Vagina (tissue), 2 donors: ENCODE measurements around the gene FBXL7.

Experiments used
- POLR2A ChIP-seq, 2 donors: fragments of 450-650 bp; IDR thresholded peaks; one replicate each; pipeline ENCODE4 v1.6.1; 2017; ENCODE audit warnings: antibody characterized with exemption in 2 of 2, mild to moderate bottlenecking in 2 of 2, moderate library complexity in 2 of 2
- TF ChIP-seq, protein P1 (sequence below), 3 experiments: fragments of 450-650 bp in 2 of 3; fragments of 200-600 bp in 1 of 3; sonication (generic) in 1 of 3; IDR thresholded peaks; one replicate each; pipeline ENCODE4 v1.5.1; 2017 to 2019; ENCODE audit warnings: antibody characterized with exemption in 3 of 3, mild to moderate bottlenecking in 2 of 3, moderate library complexity in 2 of 3

DNA sequence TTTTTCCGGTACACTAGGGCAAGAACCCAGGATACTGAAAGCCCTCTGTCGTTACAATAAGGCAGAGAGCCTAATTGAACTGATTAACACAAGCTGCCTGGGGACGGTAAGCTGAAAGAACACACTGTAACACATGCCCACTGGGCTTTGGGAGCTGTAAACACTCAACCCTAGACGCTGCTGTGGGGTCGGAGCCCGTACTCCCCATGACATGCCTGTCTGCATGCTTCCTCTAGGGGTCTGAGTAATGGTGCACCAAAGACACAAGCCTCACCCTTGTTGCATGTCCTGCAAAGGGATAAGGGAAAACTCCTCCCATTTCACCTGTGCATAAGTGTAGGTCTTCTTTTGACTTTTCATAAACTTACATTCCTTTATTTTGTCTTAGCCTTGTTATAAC, 194.0 kb downstream of the FBXL7 start:
- TF ChIP-seq, protein P1, sequence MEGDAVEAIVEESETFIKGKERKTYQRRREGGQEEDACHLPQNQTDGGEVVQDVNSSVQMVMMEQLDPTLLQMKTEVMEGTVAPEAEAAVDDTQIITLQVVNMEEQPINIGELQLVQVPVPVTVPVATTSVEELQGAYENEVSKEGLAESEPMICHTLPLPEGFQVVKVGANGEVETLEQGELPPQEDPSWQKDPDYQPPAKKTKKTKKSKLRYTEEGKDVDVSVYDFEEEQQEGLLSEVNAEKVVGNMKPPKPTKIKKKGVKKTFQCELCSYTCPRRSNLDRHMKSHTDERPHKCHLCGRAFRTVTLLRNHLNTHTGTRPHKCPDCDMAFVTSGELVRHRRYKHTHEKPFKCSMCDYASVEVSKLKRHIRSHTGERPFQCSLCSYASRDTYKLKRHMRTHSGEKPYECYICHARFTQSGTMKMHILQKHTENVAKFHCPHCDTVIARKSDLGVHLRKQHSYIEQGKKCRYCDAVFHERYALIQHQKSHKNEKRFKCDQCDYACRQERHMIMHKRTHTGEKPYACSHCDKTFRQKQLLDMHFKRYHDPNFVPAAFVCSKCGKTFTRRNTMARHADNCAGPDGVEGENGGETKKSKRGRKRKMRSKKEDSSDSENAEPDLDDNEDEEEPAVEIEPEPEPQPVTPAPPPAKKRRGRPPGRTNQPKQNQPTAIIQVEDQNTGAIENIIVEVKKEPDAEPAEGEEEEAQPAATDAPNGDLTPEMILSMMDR (IDR thresholded peaks at IDR 0.05): no peak
- TF ChIP-seq POLR2A (IDR thresholded peaks at IDR 0.05): no peak
